Measurements from ENCODE around the gene DICER1.
"Not testable (repeated sequence)": the region's sequence is repeated elsewhere in the genome, so short reads cannot be mapped to it uniquely, and the experiment has no call there.

DICER1 gene

GRCh38 chr14:95157327-95158189, at the start of gene DICER1:
TSS of gene DICER1 (minus strand) at chr14:95157529. CDS start at chr14:95133458, 24,071 bp downstream.
- H3K36me3 ChIP-seq (ENCODE audit: insufficient read depth, low read length): no peaks in the 10 kb centered on the region
- peaks cover 2% of the 10 kb centered on the region; the same call in 1 of the 2 replicates for H3K4me1 ChIP-seq (ENCODE audit: insufficient read depth, low read length)

GRCh38 chr14:95206534-95206933, 49.2 kb upstream of the DICER1 start:
- H3K36me3 ChIP-seq (ENCODE audit: insufficient read depth, low read length): no peaks in the 10 kb centered on the region; the same call in 1 of the 2 replicates

More at GRCh38 chr14:95157327-95158189, at the start of gene DICER1:
- Histone ChIP-seq H3K9me3 (ENCODE audit: control insufficient read depth, insufficient read depth, low read length) (no peaks in the 10 kb centered on the region), H3K9ac (ENCODE audit: low read depth, low read length) (peak within 1 kb of the TSS; percentile 75)

GRCh38 chr14:95204705-95205104, 47.4 kb upstream of the DICER1 start:
- Histone ChIP-seq H3K9ac (ENCODE audit: low read depth, low read length) (no peak overlapping the region), H3K36me3 (ENCODE audit: insufficient read depth, low read length) (no peaks in the 10 kb centered on the region; the same call in 1 of the 2 replicates), H3K9me3 (ENCODE audit: control insufficient read depth, insufficient read depth, low read length) (no peaks in the 10 kb centered on the region), H3K4me1 (ENCODE audit: insufficient read depth, low read length) (peaks cover 3% of the 10 kb centered on the region; the same call in 1 of the 2 replicates)

More at GRCh38 chr14:95206534-95206933, 49.2 kb upstream of the DICER1 start:
- Histone ChIP-seq H3K4me1 (ENCODE audit: insufficient read depth, low read length) (no peaks in the 10 kb centered on the region), H3K9ac (ENCODE audit: low read depth, low read length) (no peak overlapping the region), H3K9me3 (ENCODE audit: control insufficient read depth, insufficient read depth, low read length) (no peaks in the 10 kb centered on the region)

- not testable (repeated sequence) for H3K9me3 ChIP-seq (ENCODE audit: control insufficient read depth, insufficient read depth, low read length); H3K4me1 ChIP-seq (ENCODE audit: insufficient read depth, low read length); H3K36me3 ChIP-seq (ENCODE audit: insufficient read depth, low read length); H3K9ac ChIP-seq (ENCODE audit: low read depth, low read length)
These were observed 44.4 kb upstream of the DICER1 start for GRCh38 chr14:95201745-95202144.

GRCh38 chr14:95200404-95200803, 43.1 kb upstream of the DICER1 start:
- Histone ChIP-seq H3K9ac (ENCODE audit: low read depth, low read length) (no peak overlapping the region), H3K36me3 (ENCODE audit: insufficient read depth, low read length) (no peaks in the 10 kb centered on the region), H3K4me1 (ENCODE audit: insufficient read depth, low read length) (peaks cover 6% of the 10 kb centered on the region; the same call in 1 of the 2 replicates), H3K9me3 (ENCODE audit: control insufficient read depth, insufficient read depth, low read length) (no peaks in the 10 kb centered on the region)

GRCh38 chr14:95199298-95199983, 42.1 kb upstream of the DICER1 start:
- Histone ChIP-seq H3K9me3 (ENCODE audit: control insufficient read depth, insufficient read depth, low read length) (no peaks in the 10 kb centered on the region), H3K36me3 (ENCODE audit: insufficient read depth, low read length) (no peaks in the 10 kb centered on the region), H3K4me1 (ENCODE audit: insufficient read depth, low read length) (peaks cover 6% of the 10 kb centered on the region; the same call in 1 of the 2 replicates), H3K9ac (ENCODE audit: low read depth, low read length) (no peak overlapping the region)

- Histone ChIP-seq H3K9ac (ENCODE audit: low read depth, low read length) (no peak overlapping the region), H3K4me1 (ENCODE audit: insufficient read depth, low read length) (peaks cover 6% of the 10 kb centered on the region; the same call in 1 of the 2 replicates), H3K36me3 (ENCODE audit: insufficient read depth, low read length) (no peaks in the 10 kb centered on the region), H3K9me3 (ENCODE audit: control insufficient read depth, insufficient read depth, low read length) (no peaks in the 10 kb centered on the region)
These were observed 41.0 kb upstream of the DICER1 start for GRCh38 chr14:95198320-95198719.

GRCh38 chr14:95197551-95197950, 40.2 kb upstream of the DICER1 start:
- Histone ChIP-seq H3K36me3 (ENCODE audit: insufficient read depth, low read length) (no peaks in the 10 kb centered on the region), H3K9me3 (ENCODE audit: control insufficient read depth, insufficient read depth, low read length) (no peaks in the 10 kb centered on the region), H3K4me1 (ENCODE audit: insufficient read depth, low read length) (peaks cover 6% of the 10 kb centered on the region; the same call in 1 of the 2 replicates), H3K9ac (ENCODE audit: low read depth, low read length) (no peak overlapping the region)

GRCh38 chr14:95196826-95197545, 39.7 kb upstream of the DICER1 start:
- Histone ChIP-seq H3K4me1 (ENCODE audit: insufficient read depth, low read length) (peaks cover 6% of the 10 kb centered on the region; the same call in 1 of the 2 replicates), H3K9ac (ENCODE audit: low read depth, low read length) (no peak overlapping the region), H3K36me3 (ENCODE audit: insufficient read depth, low read length) (no peaks in the 10 kb centered on the region), H3K9me3 (ENCODE audit: control insufficient read depth, insufficient read depth, low read length) (no peaks in the 10 kb centered on the region)

GRCh38 chr14:95196268-95196667, 38.9 kb upstream of the DICER1 start:
- no peaks in the 10 kb centered on the region for H3K36me3 ChIP-seq (ENCODE audit: insufficient read depth, low read length)

GRCh38 chr14:95195031-95195430, 37.7 kb upstream of the DICER1 start:
- no peaks in the 10 kb centered on the region for H3K36me3 ChIP-seq (ENCODE audit: insufficient read depth, low read length)
- H3K4me1 ChIP-seq (ENCODE audit: insufficient read depth, low read length): peaks cover 6% of the 10 kb centered on the region; the same call in 1 of the 2 replicates
- H3K9ac ChIP-seq (ENCODE audit: low read depth, low read length): no peak overlapping the region
- no peaks in the 10 kb centered on the region for H3K9me3 ChIP-seq (ENCODE audit: control insufficient read depth, insufficient read depth, low read length)

More at GRCh38 chr14:95196268-95196667, 38.9 kb upstream of the DICER1 start:
- Histone ChIP-seq H3K9me3 (ENCODE audit: control insufficient read depth, insufficient read depth, low read length) (no peaks in the 10 kb centered on the region), H3K9ac (ENCODE audit: low read depth, low read length) (no peak overlapping the region), H3K4me1 (ENCODE audit: insufficient read depth, low read length) (peaks cover 6% of the 10 kb centered on the region; the same call in 1 of the 2 replicates)

- no peaks in the 10 kb centered on the region for H3K36me3 ChIP-seq (ENCODE audit: insufficient read depth, low read length)
- peaks cover 5% of the 10 kb centered on the region for H3K9me3 ChIP-seq (ENCODE audit: control insufficient read depth, insufficient read depth, low read length)
- H3K4me1 ChIP-seq (ENCODE audit: insufficient read depth, low read length): no peaks in the 10 kb centered on the region
- no peak overlapping the region for H3K9ac ChIP-seq (ENCODE audit: low read depth, low read length)
These were observed 35.8 kb upstream of the DICER1 start for GRCh38 chr14:95193081-95193480.

GRCh38 chr14:95192311-95192710, 35.0 kb upstream of the DICER1 start:
- no peak overlapping the region for H3K9ac ChIP-seq (ENCODE audit: low read depth, low read length)
- H3K36me3 ChIP-seq (ENCODE audit: insufficient read depth, low read length): no peaks in the 10 kb centered on the region
- H3K9me3 ChIP-seq (ENCODE audit: control insufficient read depth, insufficient read depth, low read length): peaks cover 10% of the 10 kb centered on the region
- H3K4me1 ChIP-seq (ENCODE audit: insufficient read depth, low read length): no peaks in the 10 kb centered on the region

All from ES-I3 (cell line).